Measurements from ENCODE around the gene HOXA2. TPM values are rescaled to one million over a fixed set of nuclear protein-coding genes. Genes with fewer than 3 reads are reported as not detected.

The HOXA2 gene
- total RNA-seq, 2 experiments from 2014 or later, result 0.25 to 0.42 TPM

DNA sequence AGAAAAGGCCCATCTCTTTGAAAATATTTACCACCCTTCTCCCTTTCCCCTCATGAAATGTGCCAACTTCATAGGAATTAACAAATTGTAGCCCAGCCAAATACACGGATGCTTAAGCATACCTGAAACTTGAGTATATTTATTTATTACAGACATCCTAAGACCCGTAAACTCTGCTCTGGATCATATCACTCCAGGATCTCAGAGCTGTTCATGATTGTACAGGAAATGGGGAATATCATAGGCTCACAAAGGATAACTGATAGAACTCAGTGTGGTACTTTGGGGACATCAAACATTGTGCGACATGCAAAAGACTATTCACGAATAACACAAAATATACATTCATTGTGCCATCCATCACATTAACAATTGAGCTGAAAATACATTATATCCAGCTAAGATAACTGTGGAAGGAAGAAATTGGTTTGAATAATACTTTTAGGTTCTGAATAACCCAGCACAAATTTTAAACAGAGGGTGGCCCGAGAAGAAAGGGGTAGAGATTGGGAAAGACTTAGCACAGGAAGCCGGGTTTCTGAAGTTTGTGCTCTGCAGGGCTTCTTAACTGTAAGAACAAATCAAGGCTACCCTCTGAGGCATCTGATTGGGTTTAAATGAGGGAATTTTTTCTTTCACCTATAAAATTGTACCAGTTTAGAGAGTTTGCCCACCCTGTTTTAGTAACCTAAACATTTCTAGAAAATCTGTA lies 9.1 kb downstream of the HOXA2 start:
- no peak overlapping the region for H3K4me3 ChIP-seq (ENCODE audit: low read depth, low read length, poor library complexity, severe bottlenecking)
- intact Hi-C loops (cut with micrococcal nuclease; ENCODE audit: unreplicated experiment), result no loop called here

GRCh38 chr7:27092819-27093110 lies 9.7 kb downstream of the HOXA2 start:
- Histone ChIP-seq H4K20me1 (ENCODE audit: insufficient read depth, low read length) (peaks cover 5% of the 10 kb centered on the region; the same call in 1 of the 2 replicates), H3K4me1 (ENCODE audit: insufficient read depth, low read length, poor library complexity, severe bottlenecking) (peaks cover 31% of the 10 kb centered on the region), H3K4me3 (ENCODE audit: low read depth, low read length, poor library complexity, severe bottlenecking) (no peak overlapping the region), H3K36me3 (ENCODE audit: insufficient read depth, low read length) (no peaks in the 10 kb centered on the region), H3K4me2 (ENCODE audit: low read length) (no peak overlapping the region), H3K27ac (ENCODE audit: low read depth, low read length, poor library complexity, severe bottlenecking) (no peak overlapping the region), H3K9me3 (ENCODE audit: low read length) (no peaks in the 10 kb centered on the region), H3K79me2 (ENCODE audit: insufficient read depth, low read depth, low read length) (no peaks in the 10 kb centered on the region; the same call in 1 of the 2 replicates), H2AFZ (ENCODE audit: low read length) (no peak overlapping the region), H3K9me2 (ENCODE audit: insufficient read depth, low read length) (no peaks in the 10 kb centered on the region)
- CTCF ChIA-PET (ENCODE audit: unreplicated experiment), result no interaction called here
- intact Hi-C loops (cut with micrococcal nuclease; ENCODE audit: unreplicated experiment), result no loop called here
- no TSS peak for BruUV-seq (replicated peaks)
- TF ChIP-seq CTCF (conservative IDR thresholded peaks at IDR 0.05; ENCODE audit: low read length) (no peak), EZH2phosphoT487 (IDR thresholded peaks at IDR 0.05; ENCODE audit: borderline replicate concordance, low read depth, low read length) (no peak)
- DNase-seq (ENCODE audit: low spot score), result no peak
- POLR2A ChIA-PET, result interaction anchor here (0.6 to 2.2 kb wide), 4 partner anchors 9 to 57 kb away, joined by 3 to 10 read pairs (median 4); no protein-coding TSS in a partner anchor

More for the DNA sequence above, 9.1 kb downstream of the HOXA2 start:
- TF ChIP-seq CTCF (conservative IDR thresholded peaks at IDR 0.05; ENCODE audit: low read length) (no peak), EZH2phosphoT487 (IDR thresholded peaks at IDR 0.05; ENCODE audit: borderline replicate concordance, low read depth, low read length) (no peak)
- no peak for DNase-seq (ENCODE audit: low spot score)
- POLR2A ChIA-PET, result interaction anchor here (0.6 to 2.2 kb wide), 4 partner anchors 9 to 57 kb away, joined by 3 to 10 read pairs (median 4); no protein-coding TSS in a partner anchor
- no TSS peak for BruUV-seq (replicated peaks)
- H3K9me3 ChIP-seq (ENCODE audit: low read length), result no peaks in the 10 kb centered on the region
- H3K4me2 ChIP-seq (ENCODE audit: low read length), result no peak overlapping the region
- no peaks in the 10 kb centered on the region for H3K9me2 ChIP-seq (ENCODE audit: insufficient read depth, low read length)
- H3K79me2 ChIP-seq (ENCODE audit: insufficient read depth, low read depth, low read length), result no peaks in the 10 kb centered on the region; the same call in 1 of the 2 replicates
- CTCF ChIA-PET (ENCODE audit: unreplicated experiment), result no interaction called here
- H3K4me1 ChIP-seq (ENCODE audit: insufficient read depth, low read length, poor library complexity, severe bottlenecking), result peaks cover 31% of the 10 kb centered on the region
- H4K20me1 ChIP-seq (ENCODE audit: insufficient read depth, low read length), result peaks cover 5% of the 10 kb centered on the region; the same call in 1 of the 2 replicates
- H2AFZ ChIP-seq (ENCODE audit: low read length), result no peak overlapping the region
- no peaks in the 10 kb centered on the region for H3K36me3 ChIP-seq (ENCODE audit: insufficient read depth, low read length)
- no peak overlapping the region for H3K27ac ChIP-seq (ENCODE audit: low read depth, low read length, poor library complexity, severe bottlenecking)

Data from OCI-LY7 (cell line).